KBM-7 (cell line): ENCODE measurements around the gene GPR179.
"Not testable (repeated sequence)": the region's sequence is repeated elsewhere in the genome, so short reads cannot be mapped to it uniquely, and the experiment has no call there.

ENCODE experiments used
- DNase-seq: peaks from one replicate; pipeline ENCODE4 v3.0.0-alpha.2; 2015
- in situ Hi-C: fragments of 300-500 bp; cut with MboI; formaldehyde crosslinking; loops from 2 replicates; pipeline ENCODE4 v1.14.3; 2020; ENCODE audit warnings: low sequenced_read_pairs, low pct_unique_long_range_greater_than_20kb, mixed read lengths

The GPR179 gene

GRCh38 chr17:38326996-38327792 lies 16.6 kb downstream of the GPR179 start:
- in situ Hi-C loops: no loop called here
- DNase-seq: peak; percentile 72

- DNase-seq: peak; percentile 21
- in situ Hi-C loops: no loop called here
Measured at GRCh38 chr17:38325221-38325851, 18.4 kb downstream of the GPR179 start.

- no peak for DNase-seq
- in situ Hi-C loops: no loop called here
Measured at GRCh38 chr17:38324772-38325171, 19.0 kb downstream of the GPR179 start.

DNA sequence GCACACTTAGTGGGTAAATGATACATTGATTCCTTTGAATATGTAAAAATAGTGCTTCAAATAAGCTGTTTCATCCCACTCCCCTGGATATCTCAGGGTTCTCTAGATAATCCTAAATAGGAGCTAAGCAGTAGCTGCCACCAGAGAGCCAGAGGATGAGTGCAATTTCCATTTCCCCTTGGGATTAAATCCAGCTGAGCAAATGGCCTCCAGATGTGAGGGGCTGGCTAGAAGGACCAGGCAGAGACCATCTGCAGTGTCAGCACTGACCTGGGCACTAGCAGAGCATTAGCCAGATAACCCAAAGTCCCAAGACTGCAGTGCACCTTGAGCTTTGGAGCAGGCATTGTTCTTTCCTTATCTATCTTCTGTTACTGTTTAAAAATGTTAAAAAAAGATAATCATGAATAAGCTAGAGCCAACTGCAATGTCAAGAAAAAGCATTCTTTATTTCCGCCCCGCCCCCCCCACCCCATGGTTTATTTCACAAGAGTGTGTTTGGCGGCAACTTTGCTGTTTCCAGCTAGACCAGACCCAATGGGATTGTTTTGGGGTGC lies 19.5 kb downstream of the GPR179 start:
- DNase-seq: no peak
- in situ Hi-C loops: no loop called here

DNA sequence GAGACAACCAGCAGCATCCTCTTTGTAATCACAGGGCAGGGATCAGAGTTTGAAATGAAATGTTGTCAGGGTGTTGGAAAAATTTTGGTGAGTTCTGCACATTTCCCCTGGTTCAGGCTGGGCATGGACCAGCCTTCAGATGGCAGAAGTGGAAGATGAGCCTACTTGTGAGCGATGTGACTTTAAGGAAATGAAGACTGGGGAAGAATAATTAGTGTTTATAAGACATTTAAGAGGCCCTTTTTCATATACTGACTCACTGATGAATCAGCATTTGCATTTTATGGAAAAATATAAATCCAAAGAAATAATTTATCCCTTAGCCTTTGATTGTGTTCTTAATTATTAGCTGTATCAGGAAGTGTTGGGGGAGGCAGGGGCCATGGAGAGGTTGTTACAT lies 20.9 kb downstream of the GPR179 start:
- DNase-seq: no peak
- in situ Hi-C loops: no loop called here

- in situ Hi-C loops: no loop called here
- peak; percentile 34 for DNase-seq
Measured at GRCh38 chr17:38322156-38322779, 21.5 kb downstream of the GPR179 start.

- in situ Hi-C loops: no loop called here
- DNase-seq: no peak
Measured at GRCh38 chr17:38320482-38320881, 23.3 kb downstream of the GPR179 start.

- in situ Hi-C loops: no loop called here
- no peak for DNase-seq
Measured at GRCh38 chr17:38317081-38317480, 26.7 kb downstream of the GPR179 start.

DNA sequence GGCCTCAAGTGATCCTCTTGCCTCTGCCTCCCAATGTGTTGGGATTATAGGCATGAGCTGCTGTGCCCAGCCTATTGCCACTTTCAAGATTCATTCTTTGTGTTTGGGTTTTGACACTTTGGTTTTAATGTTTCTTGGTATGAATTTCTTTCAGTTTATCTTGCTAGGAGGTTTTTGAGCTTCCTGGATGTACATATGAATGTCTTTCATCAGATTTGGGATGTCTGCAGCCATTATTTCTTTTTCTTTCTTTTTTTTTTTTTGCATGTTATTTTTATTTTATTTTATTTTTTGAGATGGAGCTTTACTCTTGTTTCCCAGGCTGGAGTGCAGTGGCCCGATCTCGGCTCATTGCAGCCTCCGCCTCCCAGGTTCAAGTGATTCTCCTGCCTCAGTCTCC lies 28.3 kb downstream of the GPR179 start:
- in situ Hi-C loops: no loop called here
- DNase-seq: no peak

DNA sequence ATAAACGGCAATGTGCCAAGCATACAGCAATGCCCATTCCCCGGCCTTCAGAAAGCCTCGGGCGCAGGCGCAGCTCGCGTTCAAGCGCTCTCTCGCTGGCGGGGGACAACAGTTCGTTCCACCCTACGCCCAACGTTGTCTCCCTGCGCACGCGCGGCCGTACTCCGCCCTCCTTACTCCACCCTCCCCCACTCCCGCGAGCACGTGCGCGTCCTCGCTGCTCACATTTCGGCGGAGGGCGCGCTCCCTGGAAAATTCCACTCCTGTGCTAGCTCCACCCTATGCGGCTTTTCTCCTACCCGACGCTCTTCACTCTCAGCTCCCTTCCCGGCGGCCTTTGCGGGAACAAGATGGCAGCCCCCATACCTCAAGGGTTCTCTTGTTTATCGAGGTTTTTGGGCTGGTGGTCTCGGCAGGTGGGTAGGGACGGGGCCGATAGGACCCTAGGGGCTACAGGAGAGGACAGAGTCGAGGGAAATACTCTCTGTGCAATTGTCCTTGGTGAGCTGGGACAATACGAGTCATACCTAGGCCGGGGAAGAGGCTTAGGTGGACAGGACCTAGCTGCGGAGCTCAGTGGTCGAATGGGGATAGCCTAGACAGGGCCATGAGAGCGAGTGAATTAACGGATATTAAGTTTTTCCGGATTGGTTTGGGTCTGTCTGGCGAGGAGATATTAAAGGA lies 46.8 kb downstream of the GPR179 start, which contains the start of gene MRPL45:
Gene MRPL45 (plus strand): TSS at position 335 of the 684 bp plus-strand sequence. CDS start 16 bp downstream, at position 351.
- DNase-seq: peak; percentile 99
- in situ Hi-C loops: not testable (repeated sequence)

DNA sequence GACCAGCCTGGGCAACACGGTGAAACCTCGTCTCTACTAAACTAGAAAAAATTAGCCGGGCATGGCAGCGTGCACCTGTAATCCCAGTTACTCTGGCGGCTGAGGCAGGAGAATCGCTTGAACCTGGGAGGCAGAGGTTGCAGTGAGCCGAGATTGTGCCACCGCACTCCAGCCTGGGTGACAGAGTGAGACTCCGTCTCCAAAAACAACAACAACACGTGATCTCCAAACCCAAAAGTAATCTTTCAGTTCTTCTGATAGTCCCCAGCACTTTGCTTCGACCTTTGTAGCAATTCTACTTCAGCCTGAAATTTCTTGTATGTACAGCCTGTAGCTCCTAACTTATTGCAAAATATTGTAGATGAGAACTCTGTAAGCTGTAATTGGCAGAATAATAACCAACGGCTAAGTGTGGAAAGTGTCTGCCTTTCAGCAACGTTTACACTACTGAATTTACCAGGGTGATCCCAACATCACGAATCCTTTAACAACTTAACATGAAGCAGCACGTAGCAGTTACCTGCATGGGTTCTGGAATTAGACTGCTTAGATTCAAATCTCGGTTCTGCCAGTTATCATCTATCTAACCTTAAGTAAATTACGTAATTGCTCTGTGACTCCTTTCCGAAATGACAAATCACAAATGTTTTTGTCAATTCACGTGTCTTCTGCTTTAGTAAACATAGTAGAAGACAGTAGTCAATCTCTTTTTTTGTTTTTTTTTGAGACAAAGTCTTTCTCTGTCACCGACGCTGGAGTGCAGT lies 48.0 kb downstream of the GPR179 start:
- in situ Hi-C loops, DNase-seq: not testable (repeated sequence)

- in situ Hi-C loops: not testable (repeated sequence)
Measured at GRCh38 chr17:38289760-38290159, 54.0 kb downstream of the GPR179 start.

DNA sequence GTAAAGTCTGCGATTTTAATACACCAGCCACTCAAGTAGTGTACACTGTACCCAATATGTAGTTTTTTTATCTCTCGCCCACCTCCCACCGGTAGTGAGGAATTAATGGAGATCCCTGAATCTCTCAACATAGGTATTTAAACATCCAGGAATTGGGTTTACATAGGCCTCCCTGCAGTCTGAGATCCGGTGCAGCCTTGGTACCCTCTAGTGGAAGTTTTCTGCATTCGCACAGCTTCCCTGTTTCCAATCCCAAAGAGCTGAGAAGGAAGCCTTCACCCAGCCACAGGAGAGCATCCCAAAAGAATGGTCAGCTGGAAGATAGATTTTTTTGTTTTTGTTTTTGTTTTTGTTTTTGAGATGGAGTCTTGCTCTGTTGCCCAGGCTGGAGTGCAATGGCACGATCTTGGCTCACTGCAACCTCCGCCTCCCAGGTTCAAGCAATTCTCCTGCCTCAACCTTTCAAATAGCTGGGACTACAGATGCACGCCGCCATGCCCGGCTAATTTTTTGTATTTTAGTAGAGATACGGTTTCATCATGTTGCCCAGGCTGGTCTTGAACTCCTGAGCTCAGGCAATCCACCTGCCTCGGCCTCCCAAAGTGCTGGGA lies 55.4 kb downstream of the GPR179 start:
- DNase-seq: peak; percentile 44
- in situ Hi-C loops: not testable (repeated sequence)

More at GRCh38 chr17:38289760-38290159, 54.0 kb downstream of the GPR179 start:
- not testable (repeated sequence) for DNase-seq

DNA sequence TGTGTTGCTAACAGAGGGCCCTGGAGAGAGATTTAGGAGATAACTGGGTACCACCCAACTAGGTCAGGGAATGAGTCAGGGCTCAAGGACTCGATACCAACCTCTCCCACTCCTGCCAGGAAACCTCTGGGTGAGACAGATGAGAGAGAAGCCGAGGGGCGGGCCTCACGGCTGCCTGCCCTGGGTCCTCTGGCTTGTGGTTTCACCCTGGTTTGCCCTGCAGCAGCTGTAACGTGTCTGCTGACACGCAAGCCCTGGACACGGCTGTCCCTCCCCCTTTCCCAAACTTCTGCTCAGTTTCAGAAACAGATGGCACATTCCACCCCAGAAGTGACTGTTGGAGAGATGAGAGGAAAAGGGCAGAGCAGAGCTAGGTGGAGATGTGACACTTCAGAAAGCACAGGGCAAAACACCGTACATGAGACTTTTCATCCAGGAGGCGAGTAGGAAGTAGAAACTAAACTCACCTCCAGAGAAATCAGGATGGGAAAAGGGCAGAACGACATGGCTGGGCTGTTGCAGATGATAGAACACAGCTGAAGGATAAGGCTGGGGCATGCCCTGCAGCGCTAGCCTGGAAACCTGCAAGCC lies 57.2 kb downstream of the GPR179 start:
- DNase-seq: peak; percentile 78
- in situ Hi-C loops: not testable (repeated sequence)

DNA sequence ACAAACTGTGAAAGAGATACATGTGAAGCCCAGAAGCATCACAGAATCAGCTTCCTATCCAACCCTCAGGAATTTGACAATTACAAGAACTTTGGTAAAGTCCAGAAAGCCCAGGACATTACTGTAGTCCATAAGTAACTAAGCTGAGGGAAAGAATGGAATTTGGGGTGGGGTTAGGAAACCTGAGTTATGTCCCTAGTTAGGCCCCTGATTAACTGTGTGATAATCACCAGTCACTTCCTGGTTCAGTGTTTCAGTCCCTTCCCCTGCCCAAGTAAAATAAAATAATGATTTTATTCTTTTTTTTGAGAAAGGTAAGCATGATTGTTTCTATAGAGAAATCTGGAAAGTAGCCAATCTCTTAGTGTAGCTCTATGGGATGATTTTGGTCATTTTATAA lies 57.8 kb downstream of the GPR179 start:
- DNase-seq, in situ Hi-C loops: not testable (repeated sequence)
